AML-193 (cell line): ENCODE measurements around the gene ZNF48.

ENCODE experiments used
- DNase-seq, 2 experiments: peaks; one replicate each; lab custom pipeline; 2025; lab: John Stamatoyannopoulos, UW

The ZNF48 gene

DNA sequence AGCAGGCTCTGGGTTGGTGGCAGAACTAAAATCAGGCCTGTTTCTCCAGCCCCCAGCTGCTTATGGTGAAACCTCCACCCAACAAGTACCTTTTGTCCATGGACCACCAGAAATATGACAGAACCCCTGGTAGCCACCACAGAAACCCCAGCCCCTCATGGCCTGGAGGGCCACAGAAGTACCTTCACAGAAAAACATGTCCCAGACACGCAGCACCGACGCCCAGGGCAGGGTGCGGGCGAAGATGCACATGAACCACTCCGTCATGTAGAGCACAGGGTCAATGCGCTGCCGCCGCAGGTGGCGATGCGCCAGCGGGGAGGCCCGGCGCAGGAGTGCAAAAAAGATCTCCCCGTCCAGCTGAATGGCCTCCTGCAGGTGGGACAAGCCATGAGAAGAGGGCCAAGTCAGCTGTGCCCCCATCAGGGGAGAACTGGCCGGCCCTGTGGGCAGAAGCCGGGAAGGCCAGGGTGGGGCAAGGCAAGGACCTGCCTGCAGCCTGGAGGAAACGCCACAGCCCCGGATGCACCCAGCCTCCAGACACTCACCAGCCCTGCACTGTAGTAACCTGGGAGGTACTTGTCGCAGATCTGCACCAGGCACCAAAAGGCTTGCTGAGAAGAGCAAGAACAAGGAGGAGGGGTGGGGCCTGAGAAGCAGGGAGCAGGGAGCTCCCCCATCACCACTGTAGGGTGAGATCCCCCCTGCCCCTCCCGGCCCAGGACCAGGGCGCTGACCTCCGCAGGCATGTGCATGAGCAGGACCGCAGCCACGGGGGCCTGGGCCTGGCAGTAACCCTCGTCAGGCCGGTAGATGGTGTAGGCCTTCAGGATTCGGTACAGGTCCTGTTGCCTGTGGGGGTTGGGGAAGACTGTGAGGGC is 36.0 kb upstream of the ZNF48 start:
- no peak for DNase-seq

DNA sequence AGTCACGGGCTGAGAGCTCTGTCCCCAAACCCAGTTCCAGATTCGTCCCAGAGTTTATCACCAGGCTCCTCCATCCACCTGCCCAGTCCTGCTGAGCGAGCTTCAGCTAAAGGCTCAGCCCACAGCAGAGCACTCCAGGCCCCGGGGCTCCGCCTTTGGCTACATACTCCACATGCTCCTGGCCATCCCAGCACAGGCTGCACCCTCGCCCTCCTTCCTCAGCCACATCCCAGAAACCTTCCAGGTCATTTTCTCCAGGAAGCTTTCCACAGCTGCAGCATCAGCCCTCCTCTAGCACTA is 35.4 kb upstream of the ZNF48 start:
- no peak for DNase-seq

DNA sequence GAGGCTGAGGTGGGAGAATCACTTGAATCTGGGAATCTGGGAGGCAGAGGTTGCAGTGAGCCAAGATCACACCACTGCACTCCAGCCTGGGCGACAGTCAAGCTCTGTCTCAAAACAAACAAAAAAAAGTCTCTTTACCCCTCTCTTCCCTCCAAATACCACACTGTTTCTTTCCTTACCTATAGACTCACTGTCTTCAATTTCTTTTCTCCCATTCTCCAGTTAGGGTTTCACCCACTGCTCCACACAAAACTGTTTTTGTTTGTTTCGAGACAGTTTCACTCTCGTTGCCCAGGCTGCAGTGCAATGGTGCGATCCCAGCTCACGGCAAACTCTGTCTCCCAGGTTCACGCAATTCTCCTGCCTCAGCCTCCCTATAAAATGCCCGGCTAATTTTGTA is 34.0 kb upstream of the ZNF48 start:
- no peak for DNase-seq

DNA sequence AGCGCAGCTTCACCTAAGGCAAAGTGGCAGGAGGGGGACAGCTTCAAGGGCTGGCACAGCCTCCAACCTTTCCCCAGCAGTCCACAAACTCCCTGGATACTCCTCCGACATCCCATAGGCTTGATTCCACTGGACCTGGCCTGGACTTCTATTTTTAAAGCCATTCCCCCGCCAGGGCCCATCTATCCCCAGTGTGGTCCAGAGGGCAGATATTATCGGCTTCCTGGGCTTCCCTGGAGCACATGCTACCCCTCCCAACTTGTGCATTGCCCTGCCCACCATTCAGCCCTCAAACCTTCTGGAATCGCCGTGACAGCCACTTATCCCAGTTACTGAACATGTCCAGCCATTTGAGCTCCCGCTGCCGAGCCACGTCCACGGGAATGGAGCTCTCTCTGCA is 30.0 kb upstream of the ZNF48 start:
- DNase-seq = no peak

DNA sequence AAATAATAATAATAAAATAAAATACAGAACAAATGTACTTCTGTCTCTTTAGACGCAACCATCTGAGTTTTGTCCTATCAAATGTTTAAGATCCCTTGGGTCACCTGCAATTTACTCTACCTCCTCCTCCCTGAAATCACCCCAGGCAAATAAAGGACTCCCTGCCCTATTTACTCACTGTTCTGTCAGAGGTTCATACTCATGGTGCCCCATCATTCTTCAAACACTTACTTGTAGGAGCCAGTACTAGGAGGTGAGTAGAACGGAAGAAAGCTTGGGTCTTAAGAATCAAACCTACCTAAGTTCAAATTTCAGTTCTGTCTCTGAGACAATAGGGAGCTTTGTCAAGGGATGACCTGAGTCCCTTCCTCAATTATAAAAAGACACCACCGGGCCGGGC is 28.7 kb upstream of the ZNF48 start:
- no peak for DNase-seq

DNA sequence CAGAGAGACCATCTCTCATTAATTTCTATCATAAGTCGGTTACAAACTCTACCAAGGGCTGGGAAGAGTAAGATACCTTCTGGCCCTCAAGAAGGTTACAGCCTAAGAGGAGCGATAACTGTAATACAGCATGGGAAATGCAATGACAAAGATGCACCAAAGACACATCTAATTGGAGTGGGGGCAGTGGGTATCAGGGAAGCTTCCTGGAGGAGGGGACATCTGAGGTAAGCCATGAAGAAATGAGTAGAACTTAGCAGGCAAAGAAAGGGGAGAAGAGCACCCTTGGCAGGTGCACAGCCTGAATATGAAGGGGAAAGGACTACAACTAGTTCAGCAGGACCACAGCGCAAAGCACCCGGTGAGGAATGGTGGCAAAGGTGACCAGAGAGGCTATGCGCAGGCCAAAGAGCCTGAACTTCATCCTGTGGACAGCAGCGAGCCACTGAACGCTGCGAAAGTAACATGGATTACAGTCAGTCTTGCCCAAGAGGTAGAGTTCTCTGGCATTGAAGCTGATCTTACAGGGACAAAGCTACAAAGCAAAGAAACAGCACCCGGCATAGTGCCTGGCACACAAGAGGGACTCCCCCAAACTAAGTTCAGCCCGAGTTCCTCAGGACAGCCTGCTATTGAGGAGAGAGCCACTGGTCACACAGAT is 27.7 kb upstream of the ZNF48 start:
- no peak for DNase-seq

DNA sequence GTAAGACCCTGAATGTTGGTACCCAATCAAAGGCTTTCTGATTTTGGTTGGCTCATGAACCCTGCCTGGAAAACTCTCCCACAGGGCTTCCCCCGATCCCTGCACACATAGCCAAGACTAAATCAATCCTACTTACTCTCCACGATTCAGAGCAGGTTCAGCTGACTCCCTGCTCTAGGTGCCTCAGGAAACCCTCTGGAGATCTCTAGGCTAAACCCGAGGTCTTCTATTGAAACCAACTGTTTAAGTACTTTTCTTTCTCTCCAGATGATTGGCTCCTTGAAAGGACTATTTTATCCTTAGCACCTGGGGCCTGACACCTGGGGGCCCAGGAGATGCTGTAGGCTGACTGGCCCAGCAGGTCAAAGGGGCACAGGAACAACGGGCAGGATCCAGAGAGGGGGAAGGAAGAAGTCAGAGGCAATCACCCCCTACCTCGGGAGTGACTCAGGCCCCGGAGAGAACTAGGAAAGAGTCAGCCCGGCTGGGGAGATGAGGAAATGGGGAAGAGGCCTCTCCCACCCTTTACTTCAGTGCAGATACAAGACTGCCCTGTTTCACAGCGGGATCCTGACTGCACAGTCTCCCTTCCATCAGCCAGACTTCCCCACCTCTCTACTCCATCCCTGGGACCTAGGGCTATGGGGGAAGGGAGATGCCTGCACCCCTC is 27.0 kb upstream of the ZNF48 start:
- peak; percentile 59 to 60 for DNase-seq

DNA sequence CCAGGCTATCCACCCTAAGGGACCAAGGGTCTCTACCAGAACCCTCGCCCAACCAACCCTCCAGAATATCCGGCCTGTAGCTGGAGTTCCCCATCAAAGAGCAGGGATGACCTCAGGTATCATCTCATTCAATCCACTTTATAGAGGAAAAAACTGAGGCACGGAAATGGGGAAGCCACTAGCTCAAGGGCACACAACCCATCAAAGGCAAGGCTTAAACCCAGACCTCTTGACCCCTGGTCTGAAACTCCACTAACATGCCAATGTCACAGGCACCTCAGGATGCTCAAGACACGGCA is 26.5 kb upstream of the ZNF48 start:
- DNase-seq = no peak

DNA sequence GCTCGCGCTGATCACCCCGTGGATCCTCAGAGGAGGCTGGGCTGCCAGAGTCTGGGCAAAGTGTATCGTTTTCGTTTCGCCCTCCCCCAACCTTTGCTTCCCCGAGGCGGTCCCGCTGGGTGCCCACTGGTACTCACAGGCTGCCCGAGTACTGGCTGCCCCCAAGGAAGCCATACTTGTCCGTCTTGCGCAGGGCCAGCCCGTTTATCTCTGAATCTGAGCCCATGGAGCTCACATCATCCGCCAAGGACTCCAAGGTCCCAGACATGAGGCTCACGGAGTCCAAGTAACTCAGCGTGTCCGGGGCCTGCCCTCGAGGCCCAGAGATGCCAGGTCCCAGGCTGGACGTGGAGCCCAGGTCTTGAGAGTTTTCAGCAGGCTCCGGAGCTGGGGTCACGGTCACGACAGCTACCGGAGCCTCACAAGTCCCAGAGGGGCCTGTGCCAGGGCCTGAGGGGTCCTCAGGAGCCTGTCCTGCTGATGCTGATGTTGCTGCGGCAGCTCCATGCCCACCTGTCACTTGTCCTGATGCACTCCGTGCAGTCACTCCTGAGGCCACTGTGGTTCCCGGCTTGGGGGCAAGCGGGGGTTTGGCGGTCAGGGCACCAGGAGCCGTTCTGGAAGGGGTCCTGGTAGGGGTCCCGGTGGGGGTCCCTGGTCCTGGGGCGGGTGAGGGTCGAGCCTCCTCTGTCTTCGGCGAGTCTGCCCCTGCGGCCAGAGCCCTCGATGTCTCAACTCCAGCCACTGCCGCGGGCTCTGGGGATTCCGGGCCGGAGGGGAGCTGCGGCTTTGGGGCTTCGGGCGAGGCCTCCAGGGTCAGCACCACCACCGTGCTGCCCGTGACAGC is 25.9 kb upstream of the ZNF48 start:
- no peak for DNase-seq

DNA sequence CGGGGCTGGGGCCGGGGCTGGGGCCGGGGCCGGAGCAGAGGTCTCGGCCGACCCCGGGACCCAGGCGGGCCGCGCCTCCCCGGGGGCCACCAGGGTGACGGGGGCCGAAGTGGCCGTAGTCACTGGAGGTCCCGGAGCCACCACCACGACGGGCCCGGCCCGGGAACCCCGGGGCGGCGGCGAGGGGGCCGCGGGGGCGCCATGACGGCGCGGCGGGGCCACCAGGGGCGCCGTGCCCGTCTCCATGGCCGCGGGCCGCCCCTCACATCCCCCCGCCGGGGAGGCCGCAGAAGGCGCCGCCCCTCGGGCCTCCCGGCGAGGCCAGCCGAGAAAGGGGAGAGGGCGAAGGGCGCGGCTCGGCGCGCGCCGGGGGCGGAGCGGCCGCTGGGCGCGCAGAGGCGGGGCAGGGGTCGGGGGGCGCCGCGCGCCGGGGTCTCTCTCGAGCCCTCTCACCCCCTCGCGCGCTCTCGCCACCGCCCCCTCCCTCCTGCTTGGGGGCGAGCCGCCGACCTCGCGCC is 25.2 kb upstream of the ZNF48 start:
- no peak for DNase-seq

DNA sequence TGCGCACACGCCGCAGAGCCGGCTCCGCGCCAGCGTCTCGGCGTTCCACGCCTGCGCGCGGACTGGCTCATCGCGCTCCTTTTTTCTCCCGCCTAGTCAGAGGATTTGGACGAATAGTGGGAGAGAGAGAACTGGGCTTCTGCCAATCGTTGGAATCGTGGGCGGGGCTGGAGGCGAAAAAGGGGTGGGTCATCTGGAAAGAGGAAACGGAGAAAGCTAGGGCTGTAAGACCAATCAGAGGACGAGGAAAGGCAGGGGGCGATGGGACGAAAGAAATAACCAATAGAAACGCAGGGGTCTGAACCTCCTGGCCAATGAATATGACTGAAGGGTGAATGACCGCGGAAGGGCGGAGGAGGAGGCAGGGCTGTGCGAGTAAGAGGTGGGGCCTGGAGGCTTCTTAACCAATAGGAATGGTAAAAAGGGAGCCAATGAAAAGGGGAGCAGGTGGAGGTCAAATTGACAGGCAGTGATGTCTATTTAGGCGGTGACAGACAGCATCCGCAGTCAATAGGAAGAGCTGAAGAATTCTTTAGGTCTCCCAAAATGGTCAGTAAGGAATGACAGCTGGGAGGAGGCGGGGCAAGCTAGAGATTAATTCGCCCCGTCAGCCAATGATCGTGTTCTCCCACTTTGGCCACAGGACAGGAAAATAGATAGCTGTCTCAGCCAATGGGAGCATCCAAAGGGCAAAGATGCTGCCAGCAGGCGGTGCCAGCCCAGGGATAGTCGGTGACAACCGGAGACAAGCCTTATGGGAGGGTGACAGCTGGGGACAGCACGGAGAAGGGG is 24.6 kb upstream of the ZNF48 start, which contains the start of gene TBC1D10B:
TSS of gene TBC1D10B (minus strand) at position 39 of the 792 bp plus-strand sequence. CDS start 311 bp downstream, outside the sequence.
- peak; percentile 100 for DNase-seq

DNA sequence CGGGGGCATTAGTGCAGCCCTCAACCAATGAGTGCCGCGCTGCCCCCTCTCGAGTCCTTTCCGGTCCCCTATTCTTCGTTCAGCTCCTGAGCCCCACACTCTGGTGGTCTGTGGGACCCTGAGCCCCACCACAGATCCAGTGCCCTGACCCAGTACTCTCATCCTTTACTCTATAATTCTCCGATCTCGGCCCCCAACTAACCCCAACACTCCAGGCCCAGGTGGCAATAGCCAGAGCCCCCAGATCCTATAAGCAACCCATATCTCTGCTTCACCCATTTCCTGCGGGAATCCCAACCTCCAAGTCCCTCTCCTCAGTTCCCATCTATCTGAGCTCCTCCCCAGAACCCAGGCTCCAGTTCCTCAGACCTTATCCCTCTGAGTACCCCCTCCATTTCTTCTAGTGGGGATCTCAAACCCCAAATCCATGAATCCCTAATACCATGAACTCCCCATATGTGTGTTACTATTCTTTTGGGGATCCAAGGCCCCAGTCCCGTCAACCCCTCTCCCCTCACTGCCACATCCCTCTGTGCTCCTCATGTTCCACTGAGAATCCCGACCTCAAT is 23.9 kb upstream of the ZNF48 start:
- no peak for DNase-seq

DNA sequence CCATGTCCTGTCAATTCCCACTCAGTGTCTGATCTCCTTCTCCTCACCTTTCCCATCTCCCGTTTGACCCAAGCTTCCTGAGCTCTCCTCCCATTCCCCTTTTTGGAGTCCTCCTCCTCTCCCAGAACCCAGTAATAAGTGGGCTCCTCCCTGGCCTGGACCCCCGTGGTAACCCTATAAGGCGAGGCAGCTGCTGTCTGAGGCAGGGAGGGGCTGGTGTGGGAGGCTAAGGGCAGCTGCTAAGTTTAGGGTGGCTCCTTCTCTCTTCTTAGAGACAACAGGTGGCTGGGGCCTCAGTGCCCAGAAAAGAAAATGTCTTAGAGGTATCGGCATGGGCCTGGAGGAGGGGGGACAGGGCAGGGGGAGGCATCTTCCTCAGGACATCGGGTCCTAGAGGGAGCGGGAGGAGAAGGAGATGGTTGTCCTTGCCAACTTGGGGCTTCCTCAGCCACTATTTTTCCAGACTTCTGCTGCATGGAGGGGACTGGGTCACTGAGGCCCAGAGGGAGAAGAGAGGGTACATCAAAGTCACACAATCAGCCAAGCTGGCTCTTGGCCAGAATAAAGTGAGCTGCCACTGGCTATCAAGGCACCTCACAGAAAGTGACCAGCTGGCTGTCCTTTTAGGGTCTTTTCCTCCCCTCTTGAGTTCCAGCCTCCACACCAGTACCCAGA is 23.0 kb upstream of the ZNF48 start:
- DNase-seq = no peak

DNA sequence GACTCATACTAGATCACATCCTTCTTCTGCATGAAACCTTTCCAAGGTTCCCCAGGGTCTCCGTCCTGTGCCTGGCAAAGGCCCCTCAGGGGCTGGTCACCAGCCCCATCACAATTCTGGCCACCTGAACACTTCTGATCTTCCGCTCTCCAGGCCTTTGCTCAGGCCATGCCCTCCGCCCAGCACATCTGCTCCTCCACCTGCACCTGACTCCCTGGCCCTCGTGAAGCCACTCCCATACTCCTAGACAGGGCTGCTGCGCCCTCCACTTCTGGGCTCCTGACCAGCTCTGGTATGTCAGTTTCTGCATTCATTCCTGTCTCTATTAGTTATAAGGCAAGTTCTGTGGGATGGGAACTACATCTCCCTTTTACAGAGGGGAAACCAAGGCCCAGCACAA is 22.5 kb upstream of the ZNF48 start:
- no peak for DNase-seq

DNA sequence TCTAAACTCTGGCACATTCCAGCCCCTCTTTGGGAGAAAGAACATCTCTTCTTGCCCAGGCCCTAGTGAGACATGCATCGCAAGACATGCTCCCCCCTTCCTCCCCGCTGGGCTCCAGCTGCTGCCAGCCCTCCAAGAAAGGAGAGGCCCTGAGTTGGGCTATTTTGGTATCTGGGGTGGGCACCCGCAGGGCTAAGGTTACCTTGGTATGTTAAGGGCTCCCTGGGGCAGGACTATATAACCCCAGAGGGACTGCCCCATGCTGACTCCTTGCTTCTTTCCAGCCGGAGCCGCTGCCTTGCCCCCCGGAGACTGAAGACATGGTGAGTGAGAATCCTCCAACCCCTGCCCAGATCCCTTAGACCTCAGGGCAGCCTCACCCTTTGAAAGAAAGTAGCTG is 20.7 kb upstream of the ZNF48 start, which contains the start of gene MYL11:
TSS of gene MYL11 (plus strand) at position 265 of the 400 bp plus-strand sequence. CDS start at position 321, 56 bp downstream.
- DNase-seq = no peak

DNA sequence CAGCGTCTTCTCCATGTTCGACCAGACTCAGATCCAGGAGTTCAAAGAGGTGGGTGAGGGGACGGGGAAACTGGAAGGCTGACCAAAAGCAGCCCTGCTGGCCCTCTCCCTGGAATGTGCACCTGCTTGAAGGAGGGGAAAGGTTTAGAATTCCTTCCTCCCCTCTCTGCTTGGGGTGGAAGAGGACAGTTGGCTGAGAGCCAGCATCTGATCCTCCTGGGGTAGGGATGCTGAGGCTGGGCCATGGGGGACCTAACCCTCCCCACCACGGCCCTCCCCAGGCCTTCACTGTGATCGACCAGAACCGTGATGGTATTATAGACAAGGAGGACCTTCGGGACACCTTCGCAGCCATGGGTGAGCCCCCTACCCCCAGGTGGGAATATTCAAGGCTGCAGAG is 19.4 kb upstream of the ZNF48 start:
- no peak for DNase-seq

DNA sequence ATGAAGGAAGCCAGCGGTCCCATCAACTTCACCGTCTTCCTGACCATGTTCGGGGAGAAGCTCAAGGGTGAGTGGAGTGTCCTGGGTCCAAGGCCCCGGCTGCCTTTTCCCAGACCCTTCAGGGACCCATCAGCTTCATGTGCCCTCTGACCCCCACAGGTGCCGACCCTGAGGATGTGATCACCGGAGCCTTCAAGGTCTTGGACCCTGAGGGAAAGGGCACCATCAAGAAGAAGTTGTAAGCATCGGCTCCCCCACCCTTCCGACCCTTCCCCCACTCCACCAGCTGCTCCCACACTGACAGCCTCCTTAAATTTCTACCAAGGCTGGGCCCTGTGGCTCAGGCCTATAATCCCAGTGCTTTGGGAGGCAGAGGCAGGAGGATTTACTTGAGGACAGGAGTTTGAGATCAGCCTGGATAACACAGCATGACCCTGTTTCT is 18.7 kb upstream of the ZNF48 start:
- DNase-seq = no peak

DNA sequence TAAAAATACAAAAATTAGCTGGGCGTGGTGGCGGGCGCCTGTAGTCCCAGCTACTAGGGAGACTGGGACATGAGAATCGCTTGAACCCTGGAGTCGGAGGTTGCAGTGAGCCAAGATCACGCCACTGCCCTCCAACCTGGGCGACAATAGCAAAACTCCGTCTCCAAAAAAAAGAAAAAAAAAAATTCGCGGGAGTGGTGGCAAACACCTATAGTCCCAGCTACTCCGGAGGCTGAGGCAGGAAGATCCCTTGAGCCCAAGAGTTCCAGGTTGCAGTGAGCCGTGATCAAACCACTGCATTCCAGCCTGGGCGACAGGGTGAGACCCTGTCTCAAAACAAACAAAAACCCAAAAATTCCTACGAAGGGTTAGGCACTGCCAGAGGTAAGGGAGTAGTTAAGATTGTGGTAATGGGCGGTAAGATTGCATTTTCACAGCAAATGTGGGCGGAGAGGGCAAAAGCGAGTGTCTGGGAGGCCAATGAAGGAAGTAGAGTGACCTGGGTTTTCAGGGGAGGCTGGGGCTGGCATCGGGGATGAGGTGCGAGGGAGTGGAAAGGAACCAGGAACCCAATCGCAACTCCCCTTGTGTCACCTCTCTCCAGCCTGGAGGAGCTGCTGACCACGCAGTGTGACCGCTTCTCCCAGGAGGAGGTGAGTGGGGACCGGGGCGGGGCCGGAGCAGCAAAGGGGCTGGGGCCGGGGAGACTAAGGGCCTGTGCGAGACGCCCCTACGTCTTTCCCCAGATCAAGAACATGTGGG is 18.0 kb upstream of the ZNF48 start:
- peak; percentile 65 to 80 for DNase-seq

DNA sequence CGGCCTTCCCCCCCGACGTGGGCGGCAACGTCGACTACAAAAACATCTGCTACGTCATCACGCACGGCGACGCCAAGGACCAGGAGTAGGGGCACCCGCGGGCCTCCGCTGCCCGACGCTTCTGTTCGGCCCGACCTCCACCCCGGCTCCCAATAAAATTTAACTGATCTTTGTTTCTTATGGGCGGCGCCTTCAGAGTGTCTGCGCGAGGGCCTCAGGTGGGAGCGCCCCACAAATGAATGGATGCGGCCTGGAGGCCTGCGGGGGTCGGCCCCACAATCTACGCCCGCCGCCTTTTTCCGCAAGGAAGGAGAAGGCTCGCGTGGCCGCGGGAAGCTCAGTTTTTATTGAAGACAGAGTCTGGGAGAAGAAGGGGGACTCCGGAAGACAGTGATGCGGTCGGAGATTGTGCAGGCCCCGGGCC is 17.4 kb upstream of the ZNF48 start:
- DNase-seq = peak in 1 of 2 experiments; percentile 75
